ENCODE data around the gene RAD21L1. TPM values are rescaled to one million over a fixed set of nuclear protein-coding genes. Genes with fewer than 3 reads are reported as not detected.

RAD21L1 gene
- total and polyA plus RNA-seq, 2 of the 8 experiments (the other 6 are each of a cell fraction or from before 2014, with no cell fraction given): 0.06 to 0.26 TPM

GRCh38 chr20:1196634-1197033 lies 29.2 kb upstream of the RAD21L1 start:
- Histone ChIP-seq H3K56ac (replicated peaks; ENCODE audit: insufficient read length, low read depth, low read length) (no peak overlapping the region), H3K9ac (replicated peaks in 1 of 4; ENCODE audit: extremely low read depth in 1 of 4, low read depth in 3 of 4, low read length in 3 of 4) (no peak overlapping the region), H2BK20ac (ENCODE audit: low read length) (no peak overlapping the region), H2AK5ac (ENCODE audit: low read depth, low read length) (no peak overlapping the region), H4K5ac (ENCODE audit: insufficient read length, low read depth, low read length) (no peak overlapping the region), H3K27me3 (replicated peaks in 1 of 4; ENCODE audit: control insufficient read depth in 3 of 4, extremely low read depth in 1 of 4, insufficient read depth in 3 of 4, low read length in 3 of 4) (no peaks in the 10 kb centered on the region; a peak in 1 of 7 replicates), H2BK5ac (ENCODE audit: low read depth, low read length) (no peak overlapping the region), H3K27ac (ENCODE audit: low read depth, low read length) (no peak overlapping the region), H4K8ac (ENCODE audit: extremely low read depth, insufficient read depth, low read length) (no peak overlapping the region), H4K91ac (replicated peaks; ENCODE audit: insufficient read length, low read length) (no peak overlapping the region), H3K36me3 (ENCODE audit: control insufficient read depth in 2 of 4, insufficient read depth in 4 of 4, low read length in 3 of 4) (no peaks in the 10 kb centered on the region), H3K4me3 (ENCODE audit: extremely low read depth in 1 of 4, insufficient read depth in 2 of 4, low read depth in 3 of 4, low read length in 4 of 4) (no peak overlapping the region), H3K14ac (ENCODE audit: insufficient read length) (no peak overlapping the region), H3K18ac (ENCODE audit: extremely low read depth, low read length) (no peak overlapping the region), H3K23ac (ENCODE audit: insufficient read length) (no peak overlapping the region), H4K20me1 (replicated peaks in 1 of 2; ENCODE audit: control insufficient read depth in 1 of 2, insufficient read depth in 2 of 2, low read length in 2 of 2) (no peaks in the 10 kb centered on the region), H3K4ac (replicated peaks; ENCODE audit: insufficient read length, low read depth, low read length) (no peak overlapping the region), H2BK12ac (ENCODE audit: low read depth, low read length) (no peak overlapping the region), H3K79me2 (ENCODE audit: control insufficient read depth in 1 of 2, insufficient read depth in 2 of 2, low read length in 2 of 2) (no peaks in the 10 kb centered on the region), H3K79me1 (ENCODE audit: low read depth, low read length) (no peaks in the 10 kb centered on the region; the same call in 1 of the 2 replicates), H3K4me2 (ENCODE audit: insufficient read depth in 1 of 2, low read depth in 2 of 2, low read length in 2 of 2) (no peak overlapping the region), H3K4me1 (replicated peaks in 1 of 4; ENCODE audit: control insufficient read depth in 3 of 4, insufficient read depth in 4 of 4, low read length in 3 of 4) (no peaks in the 10 kb centered on the region), H2AFZ (ENCODE audit: low read length) (no peak overlapping the region), H2BK120ac (replicated peaks; ENCODE audit: low read depth, low read length) (no peak overlapping the region), H2BK15ac (ENCODE audit: low read length) (no peak overlapping the region), H3K23me2 (ENCODE audit: low read depth, low read length) (no peaks in the 10 kb centered on the region), H3K9me3 (ENCODE audit: insufficient read depth in 2 of 2, low read depth in 1 of 2, low read length in 1 of 2) (no peaks in the 10 kb centered on the region)
- DNase-seq (ENCODE audit: low read depth in 1 of 2, low spot score in 2 of 2): no peak
- ChIA-PET CTCF (ENCODE audit: partially characterized antibody) (interaction anchor here (0.6 to 1.9 kb wide), 6 partner anchors 8 to 381 kb away, joined by 3 to 6 read pairs (median 4); no protein-coding TSS in a partner anchor), POLR2A (ENCODE audit: partially characterized antibody) (interaction anchor here (0.9 to 1.2 kb wide), 2 partner anchors 9 to 20 kb away, joined by 3 to 4 read pairs; no protein-coding TSS in a partner anchor)
- FAIRE-seq: no peak
- 77% methylated on average over 2 of the region's 2 CpGs; no CpG with 5 or more reads in 1 of the 2 experiments for WGBS, 2 experiments (ENCODE audit: extremely low coverage in 1 of 2, insufficient coverage in 1 of 2, insufficient read length in 1 of 2, insufficient replicate concordance in 2 of 2, low coverage in 1 of 2, low lambda C conversion rate in 2 of 2, missing lambda C conversion rate in 1 of 2)
- no peak for TF ChIP-seq RAD21 (IDR thresholded peaks at IDR 0.05 in 1 of 2, conservative IDR thresholded peaks at IDR 0.05 in 1 of 2; ENCODE audit: low read depth in 2 of 2, low read length in 2 of 2)
- no peak for TF ChIP-seq CHD2 (IDR thresholded peaks at IDR 0.05; ENCODE audit: low read length)
- no peak for TF ChIP-seq CREB1 (IDR thresholded peaks at IDR 0.05)
- no peak for TF ChIP-seq FOSL1 (IDR thresholded peaks at IDR 0.05; ENCODE audit: insufficient read depth, low read depth, low read length)
- no peak for TF ChIP-seq HDAC2 (IDR thresholded peaks at IDR 0.05; ENCODE audit: borderline replicate concordance in 1 of 2, low read depth in 2 of 2, low read length in 2 of 2)
- no peak for TF ChIP-seq SUZ12 (IDR thresholded peaks at IDR 0.05; ENCODE audit: low read length)
- TF ChIP-seq, protein P1, sequence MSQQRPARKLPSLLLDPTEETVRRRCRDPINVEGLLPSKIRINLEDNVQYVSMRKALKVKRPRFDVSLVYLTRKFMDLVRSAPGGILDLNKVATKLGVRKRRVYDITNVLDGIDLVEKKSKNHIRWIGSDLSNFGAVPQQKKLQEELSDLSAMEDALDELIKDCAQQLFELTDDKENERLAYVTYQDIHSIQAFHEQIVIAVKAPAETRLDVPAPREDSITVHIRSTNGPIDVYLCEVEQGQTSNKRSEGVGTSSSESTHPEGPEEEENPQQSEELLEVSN (IDR thresholded peaks at IDR 0.05): no peak

Data from H1 (cell line).